ENCODE data around the gene GRPEL1. TPM values are rescaled to one million over a fixed set of nuclear protein-coding genes. Genes with fewer than 3 reads are reported as not detected.
"Not testable (repeated sequence)": the region's sequence is repeated elsewhere in the genome, so short reads cannot be mapped to it uniquely, and the experiment has no call there.

The GRPEL1 gene
- total RNA-seq, 4 donors from 2014 or later, result 20.8 to 24.0 (median 21.6) TPM

GRCh38 chr4:7104366-7105031 lies 36.6 kb upstream of the GRPEL1 start:
- TF ChIP-seq POLR2A (IDR thresholded peaks at IDR 0.05), result no peak
- TF ChIP-seq CTCF (IDR thresholded peaks at IDR 0.05), result no peak
- peak in 1 of 2 donors; percentile 80 for DNase-seq (ENCODE audit: low spot score in 2 of 2)
- intact Hi-C loops (cut with DNase I; ENCODE audit: low total_unique reads), result no loop called here
- H3K4me3 ChIP-seq (ENCODE audit: low read depth, poor library complexity, severe bottlenecking), result no peak overlapping the region
- WGBS, 2 donors, result 91 to 92% methylated on average over 6 to 7 of the region's 7 CpGs

GRCh38 chr4:7103607-7104365 lies 35.9 kb upstream of the GRPEL1 start:
- H3K4me3 ChIP-seq (ENCODE audit: low read depth, poor library complexity, severe bottlenecking), result no peak overlapping the region
- WGBS, 2 donors, result 32 to 38% methylated on average over 18 to 21 of the region's 21 CpGs
- DNase-seq (ENCODE audit: low spot score in 2 of 2), result peak; percentile 65 to 95
- intact Hi-C loops (cut with DNase I; ENCODE audit: low total_unique reads), result no loop called here
- TF ChIP-seq POLR2A (IDR thresholded peaks at IDR 0.05) (no peak), CTCF (IDR thresholded peaks at IDR 0.05) (no peak)

GRCh38 chr4:7103031-7103606 lies 35.3 kb upstream of the GRPEL1 start:
- peak; percentile 87 to 97 for DNase-seq (ENCODE audit: low spot score in 2 of 2)
- H3K4me3 ChIP-seq (ENCODE audit: low read depth, poor library complexity, severe bottlenecking), result peak overlapping the region; percentile 38
- intact Hi-C loops (cut with DNase I; ENCODE audit: low total_unique reads), result no loop called here
- 1 to 2% methylated on average over 29 to 32 of the region's 35 CpGs for WGBS, 2 donors
- TF ChIP-seq POLR2A (IDR thresholded peaks at IDR 0.05) (peak in 1 of 2 donors; percentile 50), CTCF (IDR thresholded peaks at IDR 0.05) (no peak)

- H3K4me3 ChIP-seq (ENCODE audit: low read depth, poor library complexity, severe bottlenecking), result peak overlapping the region; percentile 38
- intact Hi-C loops (cut with DNase I; ENCODE audit: low total_unique reads), result not testable (repeated sequence)
- 46 to 53% methylated on average over 12 of the region's 12 CpGs for WGBS, 2 donors
- DNase-seq (ENCODE audit: low spot score in 2 of 2), result peak in 1 of 2 donors; percentile 86
These were observed 34.6 kb upstream of the GRPEL1 start for GRCh38 chr4:7102516-7102909.

GRCh38 chr4:7101692-7102515 lies 34.0 kb upstream of the GRPEL1 start:
- no peak overlapping the region for H3K4me3 ChIP-seq (ENCODE audit: low read depth, poor library complexity, severe bottlenecking)
- 14 to 17% methylated on average over 22 to 23 of the region's 24 CpGs for WGBS, 2 donors
- no peak for TF ChIP-seq POLR2A (IDR thresholded peaks at IDR 0.05)
- TF ChIP-seq CTCF (IDR thresholded peaks at IDR 0.05), result peak in 1 of 3 donors; percentile 47
- intact Hi-C loops (cut with DNase I; ENCODE audit: low total_unique reads), result no loop called here
- DNase-seq (ENCODE audit: low spot score in 2 of 2), result peak; percentile 71 to 96

All from lower leg skin (tissue), 4 donors.